ENCODE measurements around the gene SELPLG.

GRCh38 chr12:108676707-108677106, 43.0 kb upstream of the SELPLG start:
- TF ChIP-seq CTCF (IDR thresholded peaks at IDR 0.05), result no peak
- no peak for TF ChIP-seq POLR2AphosphoS5 (IDR thresholded peaks at IDR 0.05)
- no peak for TF ChIP-seq POLR2A (IDR thresholded peaks at IDR 0.05)

Measured in prostate gland (tissue), 2 donors.